IMR-90 (cell line): ENCODE measurements around the gene ZNF366. TPM values are rescaled to one million over a fixed set of nuclear protein-coding genes. Genes with fewer than 3 reads are reported as not detected.

Experiments used
- ATAC-seq: fragments of 200-7000 bp; cut with Tn5 transposase; 2 replicates; pipeline ENCODE4 v1.9.1; 2020; ENCODE audit warnings: low read depth, mild to moderate bottlenecking, moderate library complexity
- BruUV-seq: library from RNA; stranded (reverse); fragments of 400-500 nt; replicated peaks from 2 replicates; lab custom pipeline; 2021; lab: Mats Ljungman, UMichigan
- CTCF ChIA-PET: fragments of 300-600 bp; formaldehyde crosslinking; extraction: SDS; loops from one replicate; lab custom pipeline; 2021; ENCODE audit warnings: antibody characterized with exemption; lab: Yijun Ruan, JAX
- POLR2A ChIA-PET: fragments of 300-600 bp; sonication (Branson Sonifier 250); formaldehyde crosslinking; loops from one replicate; lab custom pipeline; 2022; ENCODE audit warnings: antibody characterized with exemption; ENCODE audit not compliant: unreplicated experiment; lab: Charles Lee
- DNase-seq: peaks from one replicate; pipeline ENCODE4 v3.0.0; 2013
- H2AFZ ChIP-seq: replicated peaks from 2 replicates; pipeline ENCODE3; 2013; ENCODE audit warnings: low read length, mild to moderate bottlenecking; ENCODE audit not compliant: poor library complexity
- H2AK5ac ChIP-seq: 2 replicates; pipeline ENCODE4 v1.6.1; 2013; ENCODE audit warnings: low read depth, low read length, inconsistent platforms
- H2AK9ac ChIP-seq: replicated peaks from 2 replicates; pipeline ENCODE3; 2013; ENCODE audit warnings: mild to moderate bottlenecking, low read depth, low read length, moderate library complexity; ENCODE audit not compliant: poor library complexity
- H2BK120ac ChIP-seq: 2 replicates; pipeline ENCODE4 v1.6.1; 2013; ENCODE audit warnings: low read depth, low read length, inconsistent platforms
- H2BK15ac ChIP-seq: 3 replicates; pipeline ENCODE4 v1.6.1; 2013; ENCODE audit warnings: low read depth, low read length, inconsistent platforms
- H2BK20ac ChIP-seq: 2 replicates; pipeline ENCODE4 v1.6.1; 2013; ENCODE audit warnings: low read depth, mild to moderate bottlenecking, inconsistent platforms, low read length, moderate library complexity
- H2BK5ac ChIP-seq: 2 replicates; pipeline ENCODE4 v1.6.1; 2013; ENCODE audit warnings: mild to moderate bottlenecking, low read depth, low read length, inconsistent platforms; ENCODE audit not compliant: poor library complexity, severe bottlenecking
- H3K14ac ChIP-seq: replicated peaks from 2 replicates; pipeline ENCODE4 v1.6.1; 2013; ENCODE audit warnings: low read depth, low read length, inconsistent platforms
- H3K18ac ChIP-seq: 2 replicates; pipeline ENCODE4 v1.6.1; 2013; ENCODE audit warnings: low read depth, low read length, control low read depth
- H3K23ac ChIP-seq: 2 replicates; pipeline ENCODE4 v1.6.1; 2013; ENCODE audit warnings: low read depth, low read length, inconsistent platforms
- H3K27ac ChIP-seq: 2 replicates; pipeline ENCODE4 v1.5.1; 2013; ENCODE audit warnings: mild to moderate bottlenecking, control low read depth, low read length; ENCODE audit not compliant: insufficient read depth
- H3K27me3 ChIP-seq: 2 replicates; pipeline ENCODE4 v1.6.1; 2013; ENCODE audit warnings: low read length; ENCODE audit not compliant: control insufficient read depth, insufficient read depth
- H3K36me3 ChIP-seq: 2 replicates; pipeline ENCODE4 v1.6.1; 2013; ENCODE audit warnings: low read length, mixed read lengths; ENCODE audit not compliant: control insufficient read depth, insufficient read depth
- H3K4ac ChIP-seq: 2 replicates; pipeline ENCODE4 v1.6.1; 2013; ENCODE audit warnings: low read depth, low read length, inconsistent platforms
- H3K4me1 ChIP-seq: 2 replicates; pipeline ENCODE4 v1.6.1; 2013; ENCODE audit warnings: low read length, mixed read lengths; ENCODE audit not compliant: control insufficient read depth, insufficient read depth
- H3K4me2 ChIP-seq: 2 replicates; pipeline ENCODE4 v1.6.1; 2013; ENCODE audit warnings: low read depth, mild to moderate bottlenecking, control low read depth, low read length, moderate library complexity
- H3K4me3 ChIP-seq: 2 replicates; pipeline ENCODE4 v1.5.1; 2013; ENCODE audit warnings: low read depth, mild to moderate bottlenecking, control low read depth, low read length, moderate library complexity; ENCODE audit not compliant: insufficient read depth
- H3K56ac ChIP-seq: 2 replicates; pipeline ENCODE4 v1.6.1; 2013; ENCODE audit warnings: low read length, inconsistent platforms; ENCODE audit not compliant: insufficient read depth; ENCODE audit errors: extremely low read depth
- H3K79me1 ChIP-seq, 2 experiments: 2 replicates each; pipeline ENCODE4 v1.6.1; 2013; ENCODE audit warnings: low read length in 2 of 2, inconsistent platforms in 1 of 2, low read depth in 1 of 2
- H3K9ac ChIP-seq: 2 replicates; pipeline ENCODE4 v1.6.1; 2013; ENCODE audit warnings: low read depth, low read length, control low read depth
- H3K9me1 ChIP-seq: 2 replicates; pipeline ENCODE4 v1.6.1; 2013; ENCODE audit warnings: low read length, inconsistent platforms; ENCODE audit not compliant: insufficient read depth
- H3K9me3 ChIP-seq: 2 replicates; pipeline ENCODE4 v1.6.1; 2013; ENCODE audit warnings: low read length; ENCODE audit not compliant: control insufficient read depth, insufficient read depth
- H4K20me1 ChIP-seq: 2 replicates; pipeline ENCODE4 v1.6.1; 2013; ENCODE audit warnings: low read length, inconsistent platforms; ENCODE audit not compliant: insufficient read depth
- H4K5ac ChIP-seq: 2 replicates; pipeline ENCODE4 v1.6.1; 2013; ENCODE audit warnings: mild to moderate bottlenecking, low read depth, low read length, control low read depth
- H4K8ac ChIP-seq, 2 experiments: 2 replicates each; pipeline ENCODE4 v1.6.1; 2013; ENCODE audit warnings: low read depth in 2 of 2, low read length in 2 of 2, control low read depth in 1 of 2, inconsistent platforms in 1 of 2
- H4K91ac ChIP-seq: 2 replicates; pipeline ENCODE4 v1.6.1; 2013; ENCODE audit warnings: low read depth, low read length, inconsistent platforms; ENCODE audit not compliant: insufficient read depth
- FOS ChIP-seq: fragments of 150-350 bp; IDR thresholded peaks from 2 replicates; pipeline ENCODE4 v1.6.1; 2016; ENCODE audit warnings: low read depth, low read length
- MAFK ChIP-seq: IDR thresholded peaks from 2 replicates; pipeline ENCODE4 v1.6.1; 2012; ENCODE audit warnings: low read depth, low read length, improper control_type of control experiment
- MXI1 ChIP-seq: IDR thresholded peaks from 2 replicates; pipeline ENCODE4 v1.6.1; 2012; ENCODE audit warnings: low read depth, mild to moderate bottlenecking, low read length, moderate library complexity, borderline replicate concordance
- RAD21 ChIP-seq: IDR thresholded peaks from 2 replicates; pipeline ENCODE4 v1.6.1; 2012; ENCODE audit warnings: low read length, improper control_type of control experiment
- RFX5 ChIP-seq: IDR thresholded peaks from 2 replicates; pipeline ENCODE4 v1.8.0; 2012; ENCODE audit warnings: low read depth, mild to moderate bottlenecking, low read length, moderate library complexity
- SMC3 ChIP-seq: fragments of 150-350 bp; IDR thresholded peaks from 2 replicates; pipeline ENCODE4 v1.6.1; 2016; ENCODE audit warnings: low read depth, mild to moderate bottlenecking, antibody characterized with exemption, low read length, moderate library complexity
- USF2 ChIP-seq: fragments of 150-350 bp; IDR thresholded peaks from 2 replicates; pipeline ENCODE4 v1.6.1; 2017; ENCODE audit warnings: mild to moderate bottlenecking, antibody characterized with exemption, low read length, low read depth
- WGBS, 2 experiments: methylation state at CpG; one replicate each; pipeline versions ENCODE4 v1.1.5 to v1.1.7; 2013; ENCODE audit warnings: missing lambda C conversion rate in 2 of 2; ENCODE audit not compliant: insufficient read length in 1 of 2; ENCODE audit errors: extremely low coverage in 2 of 2; 5-methylcytosine and 5-hydroxymethylcytosine counted together
- dilution Hi-C: fragments of 300-500 bp; cut with HindIII; formaldehyde crosslinking; loops from one replicate; pipeline ENCODE4 v1.14.3; 2018; ENCODE audit warnings: low sequenced_read_pairs; ENCODE audit not compliant: unreplicated experiment
- in situ Hi-C: fragments of 300-500 bp; cut with MboI; formaldehyde crosslinking; loops from 3 replicates; pipeline ENCODE4 v1.14.3; 2019; ENCODE audit warnings: low sequenced_read_pairs, inconsistent platforms, mixed read lengths
- intact Hi-C: fragments of 100-400 bp; cut with micrococcal nuclease; formaldehyde crosslinking; loops from 2 replicates; pipeline ENCODE4 v1.10.0; 2022
- polyA plus RNA-seq, 3 experiments: library from polyadenylated mRNA; depleted of rRNA; stranded (reverse); fragments of >200 nt; gene quantifications; 2 replicates each; pipeline ENCODE4 v1.2.3, GENCODE V29; 2012; ENCODE audit warnings: low replicate concordance in 1 of 3
- total RNA-seq: library from RNA; depleted of rRNA; stranded (reverse); fragments of >200 nt; gene quantifications from 2 replicates; pipeline ENCODE4 v1.2.3, GENCODE V29; 2012
- TF ChIP-seq, protein P1 (sequence below): conservative IDR thresholded peaks from 2 replicates; pipeline ENCODE4 v1.5.1; 2012; ENCODE audit warnings: mild to moderate bottlenecking, low read depth, low read length, improper control_type of control experiment

ZNF366 gene
- total and polyA plus RNA-seq, 2 of the 4 experiments (the other 2 are of a cell fraction) = not detected

DNA sequence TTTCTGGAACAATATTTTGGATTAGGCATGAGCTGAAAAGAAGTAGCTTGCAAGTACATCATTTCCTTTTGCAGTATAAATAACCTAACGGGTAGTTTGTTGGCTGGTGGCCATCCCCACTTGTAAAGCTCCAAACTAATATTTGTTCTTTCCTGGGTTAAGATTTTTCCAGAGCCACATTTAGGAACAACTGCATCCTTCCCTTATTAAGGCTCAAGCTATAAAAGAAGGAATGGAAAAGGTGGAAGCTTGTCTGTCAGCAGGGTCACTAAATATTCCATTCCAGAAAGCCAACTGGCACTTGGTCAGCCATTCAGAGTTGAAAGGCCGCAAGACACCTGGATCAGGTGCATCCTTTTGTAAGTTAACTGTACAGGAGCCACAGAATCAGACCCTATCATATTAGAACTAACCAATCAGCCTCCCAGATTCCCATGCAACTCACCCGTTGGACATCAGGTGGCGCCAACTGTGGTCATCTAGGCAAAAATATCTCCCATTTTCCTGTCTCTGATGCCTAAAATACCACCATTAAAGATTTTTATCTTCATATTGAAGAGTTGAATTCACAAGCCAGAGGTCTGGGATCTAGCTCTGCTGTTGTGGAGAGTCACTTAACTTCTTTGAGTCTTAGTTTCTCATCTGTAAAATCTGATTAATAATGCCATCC lies 104.1 kb downstream of the ZNF366 start:
- dilution Hi-C loops = no loop called here
- no CpG with 5 or more reads among the region's 4 CpGs for WGBS, 2 experiments
- Histone ChIP-seq H2BK20ac (peak overlapping the region; percentile 22; the same call in 1 of the 2 replicates), H3K79me1 (no peaks in the 10 kb centered on the region), H3K27me3 (no peaks in the 10 kb centered on the region), H3K23ac (no peak overlapping the region), H4K91ac (no peak overlapping the region), H3K14ac (0 out of 2 replicates have a peak overlapping the region, but pooled peaks have one; percentile 4), H3K9ac (no peak overlapping the region), H3K4me1 (peaks cover 6% of the 10 kb centered on the region; the same call in 1 of the 2 replicates), H3K56ac (no peak overlapping the region), H3K18ac (no peak overlapping the region), H2BK5ac (peak overlapping the region; percentile 5), H3K27ac (no peak overlapping the region), H2AK9ac (no peak overlapping the region), H2AFZ (no peak overlapping the region), H3K4ac (0 out of 2 replicates have a peak overlapping the region, but pooled peaks have one; percentile 9), H3K9me3 (peaks cover 10% of the 10 kb centered on the region), H2BK120ac (peak overlapping the region; percentile 55), H4K5ac (no peak overlapping the region), H3K9me1 (no peaks in the 10 kb centered on the region), H3K4me3 (no peak overlapping the region), H3K4me2 (no peak overlapping the region), H2AK5ac (no peak overlapping the region; the same call in 1 of the 2 replicates), H4K20me1 (no peaks in the 10 kb centered on the region), H3K36me3 (no peaks in the 10 kb centered on the region), H4K8ac (no peak overlapping the region), H2BK15ac (no peak overlapping the region)
- CTCF ChIA-PET = interaction anchor here (0.7 to 3.1 kb wide), 9 partner anchors 8 to 153 kb away, joined by 3 to 16 read pairs (median 4); no protein-coding TSS in a partner anchor
- in situ Hi-C loops = no loop called here
- ATAC-seq (no peak), DNase-seq (no peak)
- POLR2A ChIA-PET = no interaction called here
- BruUV-seq = no TSS peak
- TF ChIP-seq MXI1 = no peak
- peak; percentile 30; the same call in 1 of the 2 replicates for TF ChIP-seq RAD21
- TF ChIP-seq RFX5 = no peak
- TF ChIP-seq, protein P1, sequence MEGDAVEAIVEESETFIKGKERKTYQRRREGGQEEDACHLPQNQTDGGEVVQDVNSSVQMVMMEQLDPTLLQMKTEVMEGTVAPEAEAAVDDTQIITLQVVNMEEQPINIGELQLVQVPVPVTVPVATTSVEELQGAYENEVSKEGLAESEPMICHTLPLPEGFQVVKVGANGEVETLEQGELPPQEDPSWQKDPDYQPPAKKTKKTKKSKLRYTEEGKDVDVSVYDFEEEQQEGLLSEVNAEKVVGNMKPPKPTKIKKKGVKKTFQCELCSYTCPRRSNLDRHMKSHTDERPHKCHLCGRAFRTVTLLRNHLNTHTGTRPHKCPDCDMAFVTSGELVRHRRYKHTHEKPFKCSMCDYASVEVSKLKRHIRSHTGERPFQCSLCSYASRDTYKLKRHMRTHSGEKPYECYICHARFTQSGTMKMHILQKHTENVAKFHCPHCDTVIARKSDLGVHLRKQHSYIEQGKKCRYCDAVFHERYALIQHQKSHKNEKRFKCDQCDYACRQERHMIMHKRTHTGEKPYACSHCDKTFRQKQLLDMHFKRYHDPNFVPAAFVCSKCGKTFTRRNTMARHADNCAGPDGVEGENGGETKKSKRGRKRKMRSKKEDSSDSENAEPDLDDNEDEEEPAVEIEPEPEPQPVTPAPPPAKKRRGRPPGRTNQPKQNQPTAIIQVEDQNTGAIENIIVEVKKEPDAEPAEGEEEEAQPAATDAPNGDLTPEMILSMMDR = peak; percentile 36
- TF ChIP-seq SMC3 = 0 out of 2 replicates have a peak, but pooled peaks have one; percentile 22
- TF ChIP-seq USF2 = no peak
- TF ChIP-seq FOS = no peak
- TF ChIP-seq MAFK = no peak
- intact Hi-C loops = no loop called here
